Measurements from ENCODE around the gene SENP2.

- no peak for TF ChIP-seq KLF5 (IDR thresholded peaks at IDR 0.05; ENCODE audit: partially characterized antibody)
- no peak for TF ChIP-seq CHD1 (IDR thresholded peaks at IDR 0.05; ENCODE audit: low read depth, low read length)
- no peak for TF ChIP-seq JUND (IDR thresholded peaks at IDR 0.05; ENCODE audit: low read depth, low read length)
- no peak for TF ChIP-seq POLR2A (IDR thresholded peaks at IDR 0.05; ENCODE audit: low read depth, low read length)
- no peak for TF ChIP-seq TAF1 (IDR thresholded peaks at IDR 0.05; ENCODE audit: borderline replicate concordance, low read depth, low read length)
- no peak for TF ChIP-seq EP300 (IDR thresholded peaks at IDR 0.05; ENCODE audit: borderline replicate concordance in 1 of 2, control insufficient read depth in 1 of 2, low read depth in 2 of 2, low read length in 2 of 2)
- TF ChIP-seq ESRRA (IDR thresholded peaks at IDR 0.05; ENCODE audit: low read length): no peak
- TF ChIP-seq RELA (IDR thresholded peaks at IDR 0.05; ENCODE audit: borderline replicate concordance, partially characterized antibody): no peak
- TF ChIP-seq, protein P1, sequence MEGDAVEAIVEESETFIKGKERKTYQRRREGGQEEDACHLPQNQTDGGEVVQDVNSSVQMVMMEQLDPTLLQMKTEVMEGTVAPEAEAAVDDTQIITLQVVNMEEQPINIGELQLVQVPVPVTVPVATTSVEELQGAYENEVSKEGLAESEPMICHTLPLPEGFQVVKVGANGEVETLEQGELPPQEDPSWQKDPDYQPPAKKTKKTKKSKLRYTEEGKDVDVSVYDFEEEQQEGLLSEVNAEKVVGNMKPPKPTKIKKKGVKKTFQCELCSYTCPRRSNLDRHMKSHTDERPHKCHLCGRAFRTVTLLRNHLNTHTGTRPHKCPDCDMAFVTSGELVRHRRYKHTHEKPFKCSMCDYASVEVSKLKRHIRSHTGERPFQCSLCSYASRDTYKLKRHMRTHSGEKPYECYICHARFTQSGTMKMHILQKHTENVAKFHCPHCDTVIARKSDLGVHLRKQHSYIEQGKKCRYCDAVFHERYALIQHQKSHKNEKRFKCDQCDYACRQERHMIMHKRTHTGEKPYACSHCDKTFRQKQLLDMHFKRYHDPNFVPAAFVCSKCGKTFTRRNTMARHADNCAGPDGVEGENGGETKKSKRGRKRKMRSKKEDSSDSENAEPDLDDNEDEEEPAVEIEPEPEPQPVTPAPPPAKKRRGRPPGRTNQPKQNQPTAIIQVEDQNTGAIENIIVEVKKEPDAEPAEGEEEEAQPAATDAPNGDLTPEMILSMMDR (IDR thresholded peaks at IDR 0.05 in 2 of 3, conservative IDR thresholded peaks at IDR 0.05 in 1 of 3; ENCODE audit: control insufficient read depth in 2 of 3, extremely low read depth in 1 of 3, insufficient read depth in 1 of 3, low read depth in 3 of 3, low read length in 3 of 3): no peak
- no peak for TF ChIP-seq ZNF274 (IDR thresholded peaks at IDR 0.05; ENCODE audit: insufficient read depth, insufficient read length)
- no peak for TF ChIP-seq RFX5 (IDR thresholded peaks at IDR 0.05; ENCODE audit: low read depth, low read length)
Measured at GRCh38 chr3:185584686-185585085, 1.4 kb upstream of the SENP2 start.

Data from GM12878 (cell line).